Testis (tissue), 2 donors: Measurements from ENCODE around the gene KCND3.

Experiments used
- CTCF ChIP-seq, 3 experiments: fragments of 450-650 bp in 2 of 3; fragments of 200-600 bp in 1 of 3; sonication (generic) in 1 of 3; IDR thresholded peaks; one replicate each; pipeline ENCODE4 v1.5.1; 2016 to 2019; ENCODE audit warnings: antibody characterized with exemption in 3 of 3, mild to moderate bottlenecking in 2 of 3, moderate library complexity in 1 of 3
- POLR2A ChIP-seq: fragments of 450-650 bp; IDR thresholded peaks from one replicate; pipeline ENCODE4 v1.6.1; 2017; ENCODE audit warnings: antibody characterized with exemption, mild to moderate bottlenecking, moderate library complexity

- no peak for TF ChIP-seq CTCF (IDR thresholded peaks at IDR 0.05)
- TF ChIP-seq POLR2A = no peak
Measured at GRCh38 chr1:111843177-111843576, 146.3 kb downstream of the KCND3 start.
